Caco-2 (cell line): ENCODE results near the gene CHST9. TPM values are rescaled to one million over a fixed set of nuclear protein-coding genes. Genes with fewer than 3 reads are reported as not detected.

Experiments
- BruUV-seq: library from RNA; stranded (reverse); fragments of 400-500 nt; replicated peaks from 2 replicates; lab custom pipeline; 2021; lab: Mats Ljungman, UMichigan
- CTCF ChIA-PET: fragments of 300-600 bp; sonication (Branson Sonifier 250); formaldehyde crosslinking; loops from one replicate; lab custom pipeline; 2022; ENCODE audit warnings: antibody characterized with exemption; lab: Charles Lee
- POLR2A ChIA-PET: fragments of 300-600 bp; sonication (Branson Sonifier 250); formaldehyde crosslinking; loops from one replicate; lab custom pipeline; 2022; ENCODE audit warnings: antibody characterized with exemption; lab: Charles Lee
- DNase-seq, 2 experiments: peaks; one replicate each; pipeline versions ENCODE4 v3.0.0 to v3.0.0-alpha.2; 2020 to 2022
- H3K27me3 ChIP-seq: replicated peaks from 2 replicates; pipeline ENCODE4 v1.6.0; 2011; ENCODE audit warnings: low read length; ENCODE audit not compliant: control insufficient read depth, insufficient read depth
- H3K36me3 ChIP-seq: 2 replicates; pipeline ENCODE4 v1.5.1; 2011; ENCODE audit warnings: low read length; ENCODE audit not compliant: control insufficient read depth, insufficient read depth
- H3K4me1 ChIP-seq: fragments of 250-450 bp; sonication (Bioruptor Pico); 2 replicates; pipeline ENCODE4 v1.5.1; 2020; ENCODE audit warnings: mild to moderate bottlenecking
- H3K4me3 ChIP-seq: 2 replicates; pipeline ENCODE4 v1.5.1; 2011; ENCODE audit warnings: low read depth, mild to moderate bottlenecking, control low read depth, low read length
- H3K9me3 ChIP-seq: fragments of 250-450 bp; sonication (Bioruptor Pico); 2 replicates; pipeline ENCODE4 v1.5.1; 2020; ENCODE audit warnings: mild to moderate bottlenecking, moderate library complexity
- H3K27ac Mint-ChIP-seq: one replicate; pipeline ENCODE4 v1.8.0; 2022; ENCODE audit warnings: mixed read lengths; ENCODE audit not compliant: unreplicated experiment
- H3K27me3 Mint-ChIP-seq: one replicate; pipeline ENCODE4 v1.8.0; 2022; ENCODE audit warnings: mixed read lengths; ENCODE audit not compliant: insufficient read depth, unreplicated experiment
- H3K36me3 Mint-ChIP-seq: one replicate; pipeline ENCODE4 v1.8.0; 2022; ENCODE audit warnings: mild to moderate bottlenecking, mixed read lengths; ENCODE audit not compliant: insufficient read depth, unreplicated experiment
- H3K4me1 Mint-ChIP-seq: one replicate; pipeline ENCODE4 v1.8.0; 2022; ENCODE audit warnings: low read depth, mixed read lengths; ENCODE audit not compliant: unreplicated experiment
- H3K4me3 Mint-ChIP-seq: one replicate; pipeline ENCODE4 v1.8.0; 2022; ENCODE audit warnings: mild to moderate bottlenecking, moderate library complexity, mixed read lengths; ENCODE audit not compliant: unreplicated experiment
- H3K9me3 Mint-ChIP-seq: one replicate; pipeline ENCODE4 v1.8.0; 2022; ENCODE audit warnings: mixed read lengths; ENCODE audit not compliant: unreplicated experiment
- CTCF ChIP-seq, 2 experiments: fragments of 200-600 bp in 1 of 2; IDR thresholded peaks; 1 replicate in 1 of 2; 2 replicates in 1 of 2; pipeline versions ENCODE4 v1.5.1 to v1.8.0; 2011 to 2022; ENCODE audit warnings: antibody characterized with exemption in 1 of 2, control low read depth in 1 of 2, inconsistent platforms in 1 of 2, low read depth in 1 of 2, low read length in 1 of 2, mild to moderate bottlenecking in 1 of 2, moderate library complexity in 1 of 2; ENCODE audit not compliant: insufficient read depth in 1 of 2, severe bottlenecking in 1 of 2, unreplicated experiment in 1 of 2
- intact Hi-C: fragments of 100-400 bp; cut with micrococcal nuclease; formaldehyde crosslinking; loops from one replicate; pipeline ENCODE4 v1.10.0; 2022; ENCODE audit not compliant: unreplicated experiment
- total RNA-seq: library from RNA; stranded (reverse); gene quantifications from 2 replicates; pipeline ENCODE4 v1.2.3, GENCODE V29; 2022

Gene CHST9
- total RNA-seq, 1 experiment from 2014 or later, result 26.5 TPM

- intact Hi-C loops, result no loop called here
- Mint-ChIP-seq H3K9me3 (no peaks in the 10 kb centered on the region), H3K36me3 (peaks cover 5% of the 10 kb centered on the region), H3K4me1 (peaks cover 20% of the 10 kb centered on the region), H3K27me3 (no peaks in the 10 kb centered on the region), H3K4me3 (no peak overlapping the region), H3K27ac (peak overlapping the region; percentile 26)
- H3K36me3 ChIP-seq, result no peaks in the 10 kb centered on the region
- no peaks in the 10 kb centered on the region for H3K27me3 ChIP-seq
- no peaks in the 10 kb centered on the region for H3K4me1 ChIP-seq
- TF ChIP-seq CTCF (IDR thresholded peaks at IDR 0.05; ENCODE audit: insufficient read depth in 1 of 2, low read depth in 1 of 2, low read length in 1 of 2, severe bottlenecking in 1 of 2, unreplicated experiment in 1 of 2), result no peak
- H3K4me3 ChIP-seq, result no peak overlapping the region
- BruUV-seq, result no TSS peak
- POLR2A ChIA-PET, result no interaction called here
- no peak for DNase-seq
- no peaks in the 10 kb centered on the region for H3K9me3 ChIP-seq
- CTCF ChIA-PET, result no interaction called here
Measured at GRCh38 chr18:26919627-26920026, 265.5 kb downstream of the CHST9 start.

GRCh38 chr18:26919201-26919600 is 265.9 kb downstream of the CHST9 start:
- no peak for TF ChIP-seq CTCF (IDR thresholded peaks at IDR 0.05; ENCODE audit: insufficient read depth in 1 of 2, low read depth in 1 of 2, low read length in 1 of 2, severe bottlenecking in 1 of 2, unreplicated experiment in 1 of 2)
- POLR2A ChIA-PET, result no interaction called here
- Histone ChIP-seq H3K27me3 (no peaks in the 10 kb centered on the region), H3K4me1 (no peaks in the 10 kb centered on the region), H3K4me3 (no peak overlapping the region), H3K9me3 (no peaks in the 10 kb centered on the region), H3K36me3 (no peaks in the 10 kb centered on the region)
- DNase-seq, result no peak
- intact Hi-C loops, result no loop called here
- Mint-ChIP-seq H3K4me1 (peaks cover 20% of the 10 kb centered on the region), H3K27ac (peak overlapping the region; percentile 26), H3K9me3 (no peaks in the 10 kb centered on the region), H3K36me3 (peaks cover 5% of the 10 kb centered on the region), H3K4me3 (no peak overlapping the region), H3K27me3 (no peaks in the 10 kb centered on the region)
- CTCF ChIA-PET, result no interaction called here
- BruUV-seq, result no TSS peak

- H3K9me3 Mint-ChIP-seq, result no peaks in the 10 kb centered on the region
- H3K36me3 Mint-ChIP-seq, result no peaks in the 10 kb centered on the region
- no peaks in the 10 kb centered on the region for H3K4me1 Mint-ChIP-seq
- no peak overlapping the region for H3K4me3 Mint-ChIP-seq
- CTCF ChIA-PET, result no interaction called here
- no peaks in the 10 kb centered on the region for H3K9me3 ChIP-seq
- no peaks in the 10 kb centered on the region for H3K4me1 ChIP-seq
- intact Hi-C loops, result no loop called here
- no peaks in the 10 kb centered on the region for H3K27me3 Mint-ChIP-seq
- POLR2A ChIA-PET, result no interaction called here
- no peak overlapping the region for H3K27ac Mint-ChIP-seq
- no peaks in the 10 kb centered on the region for H3K27me3 ChIP-seq
- no TSS peak for BruUV-seq
- no peaks in the 10 kb centered on the region for H3K36me3 ChIP-seq
- DNase-seq, result no peak
- no peak for TF ChIP-seq CTCF (IDR thresholded peaks at IDR 0.05; ENCODE audit: insufficient read depth in 1 of 2, low read depth in 1 of 2, low read length in 1 of 2, severe bottlenecking in 1 of 2, unreplicated experiment in 1 of 2)
- no peak overlapping the region for H3K4me3 ChIP-seq
Measured at GRCh38 chr18:26911840-26912239, 273.3 kb downstream of the CHST9 start.
